LNCAP (cell line): ENCODE measurements around the gene SLC24A4.

ENCODE experiments used
- TF ChIP-seq, protein P1 (sequence below): fragments of 450-650 bp; IDR thresholded peaks from 2 replicates; pipeline ENCODE4 v1.5.1; 2017; ENCODE audit warnings: mild to moderate bottlenecking

SLC24A4 gene

GRCh38 chr14:92407410-92407809 lies 84.4 kb downstream of the SLC24A4 start:
- TF ChIP-seq, protein P1, sequence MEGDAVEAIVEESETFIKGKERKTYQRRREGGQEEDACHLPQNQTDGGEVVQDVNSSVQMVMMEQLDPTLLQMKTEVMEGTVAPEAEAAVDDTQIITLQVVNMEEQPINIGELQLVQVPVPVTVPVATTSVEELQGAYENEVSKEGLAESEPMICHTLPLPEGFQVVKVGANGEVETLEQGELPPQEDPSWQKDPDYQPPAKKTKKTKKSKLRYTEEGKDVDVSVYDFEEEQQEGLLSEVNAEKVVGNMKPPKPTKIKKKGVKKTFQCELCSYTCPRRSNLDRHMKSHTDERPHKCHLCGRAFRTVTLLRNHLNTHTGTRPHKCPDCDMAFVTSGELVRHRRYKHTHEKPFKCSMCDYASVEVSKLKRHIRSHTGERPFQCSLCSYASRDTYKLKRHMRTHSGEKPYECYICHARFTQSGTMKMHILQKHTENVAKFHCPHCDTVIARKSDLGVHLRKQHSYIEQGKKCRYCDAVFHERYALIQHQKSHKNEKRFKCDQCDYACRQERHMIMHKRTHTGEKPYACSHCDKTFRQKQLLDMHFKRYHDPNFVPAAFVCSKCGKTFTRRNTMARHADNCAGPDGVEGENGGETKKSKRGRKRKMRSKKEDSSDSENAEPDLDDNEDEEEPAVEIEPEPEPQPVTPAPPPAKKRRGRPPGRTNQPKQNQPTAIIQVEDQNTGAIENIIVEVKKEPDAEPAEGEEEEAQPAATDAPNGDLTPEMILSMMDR: no peak

DNA sequence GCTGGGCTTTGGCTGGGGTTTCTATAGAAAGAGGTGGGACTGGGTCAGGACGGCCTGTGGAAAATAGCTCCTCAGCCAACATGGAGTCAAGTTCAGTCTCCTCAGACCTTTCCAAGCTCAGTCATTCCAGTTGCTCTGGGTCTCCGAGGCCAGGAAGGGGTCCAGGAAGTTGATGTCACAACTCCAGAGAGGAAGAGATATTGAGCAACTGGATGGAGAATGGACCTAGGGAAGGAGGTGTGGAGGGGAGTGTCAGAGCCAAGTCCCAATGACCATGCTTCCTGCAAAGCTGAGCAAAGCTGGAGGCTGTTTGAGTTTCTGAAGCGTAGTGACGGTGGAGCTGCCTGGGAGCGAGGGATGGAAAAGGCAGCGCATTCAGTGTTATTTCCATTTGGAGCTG lies 86.1 kb downstream of the SLC24A4 start:
- TF ChIP-seq, protein P1: no peak

DNA sequence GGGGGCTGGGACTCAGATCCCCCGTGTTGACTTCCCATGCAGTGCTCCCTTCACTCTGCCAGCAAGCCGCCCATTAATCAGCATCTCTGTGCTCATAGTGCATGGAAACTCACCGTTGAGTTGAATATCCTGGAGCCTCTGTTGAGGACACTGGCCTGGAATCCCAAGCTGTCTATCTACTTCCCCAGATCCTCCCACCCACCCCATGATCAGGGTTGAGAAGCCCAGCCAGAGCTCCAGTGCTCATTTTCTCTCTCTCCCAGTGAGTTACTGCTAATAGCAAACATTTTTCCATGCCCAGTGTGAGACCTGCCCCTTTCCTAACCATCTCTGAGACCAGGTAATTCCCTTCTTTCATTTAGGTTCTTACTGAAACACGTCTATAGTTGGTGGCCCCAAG lies 88.2 kb downstream of the SLC24A4 start:
- TF ChIP-seq, protein P1: no peak

DNA sequence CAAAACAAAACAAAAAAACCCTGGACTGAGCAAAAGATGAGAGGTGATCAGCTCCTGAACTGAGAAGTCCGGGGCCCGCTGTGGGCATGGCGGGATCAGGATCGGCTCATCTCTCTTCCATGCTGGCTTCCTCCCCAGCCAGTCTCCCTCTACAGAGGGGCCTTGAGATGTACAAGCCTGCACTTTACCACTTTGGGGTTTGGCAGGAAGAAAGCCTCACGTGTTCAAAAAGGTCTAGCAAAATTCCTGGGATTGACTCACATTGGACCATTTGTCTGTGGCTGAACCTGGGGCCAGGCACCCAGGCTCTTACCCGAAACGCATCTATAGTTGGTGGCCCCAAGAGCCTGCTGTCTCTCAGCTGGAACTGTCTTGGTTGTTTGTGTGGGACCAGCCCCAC lies 89.0 kb downstream of the SLC24A4 start:
- TF ChIP-seq, protein P1: no peak

DNA sequence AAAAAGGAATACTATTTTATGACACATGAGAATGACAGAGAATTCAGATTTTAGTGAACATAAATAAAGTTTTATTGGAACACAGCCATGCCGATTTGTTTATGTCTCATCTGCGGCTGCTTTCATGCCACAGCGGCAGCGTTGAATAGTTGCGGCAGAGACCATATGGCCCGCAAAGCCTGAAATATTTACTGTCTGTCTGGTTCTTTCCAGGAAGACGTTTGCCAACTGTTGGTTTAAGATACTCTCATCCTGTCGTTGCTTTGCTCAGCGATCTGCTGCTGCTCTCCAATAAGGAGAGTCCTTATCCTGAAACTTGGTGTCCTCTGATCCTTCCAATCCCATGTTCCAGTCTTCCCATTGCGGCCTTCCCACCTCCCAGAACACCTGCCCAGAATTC lies 89.9 kb downstream of the SLC24A4 start:
- TF ChIP-seq, protein P1: no peak

GRCh38 chr14:92413379-92413778 lies 90.4 kb downstream of the SLC24A4 start:
- TF ChIP-seq, protein P1: no peak

DNA sequence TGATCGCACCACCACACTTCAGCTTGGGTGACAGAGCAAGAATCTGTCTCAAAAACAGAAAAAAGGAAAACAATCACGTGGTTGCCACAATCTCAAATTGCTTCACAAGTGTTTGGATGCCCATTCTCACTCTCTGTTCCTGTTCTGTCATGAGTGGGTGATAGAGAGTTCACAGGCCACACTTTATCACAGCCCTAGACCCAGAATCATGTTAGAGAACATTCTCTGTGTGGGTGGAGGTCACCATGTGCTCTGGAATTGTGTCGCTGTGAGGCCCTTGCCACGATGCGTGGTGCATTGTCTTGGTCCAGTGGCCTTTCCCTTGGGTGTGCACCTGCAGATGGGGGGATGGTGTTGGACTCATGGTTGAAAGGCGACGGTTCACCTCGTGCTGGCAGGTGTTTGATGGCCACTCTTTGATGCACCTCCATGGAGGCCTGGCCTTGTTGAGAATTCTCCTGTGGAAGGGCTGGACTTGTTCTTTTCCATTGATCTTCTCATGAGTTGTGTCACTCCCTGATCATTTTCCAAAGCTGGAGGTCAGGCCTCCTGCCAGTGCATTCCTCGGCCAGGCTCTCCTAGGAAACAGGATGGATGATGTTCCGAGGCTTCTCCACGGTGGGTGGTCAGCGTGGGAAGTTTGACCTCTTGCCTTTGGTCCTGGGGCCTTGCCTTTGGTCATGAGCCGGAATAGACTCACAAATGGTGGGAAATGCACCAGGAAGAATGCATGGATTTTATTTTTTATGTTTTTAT lies 91.9 kb downstream of the SLC24A4 start:
- TF ChIP-seq, protein P1: no peak

DNA sequence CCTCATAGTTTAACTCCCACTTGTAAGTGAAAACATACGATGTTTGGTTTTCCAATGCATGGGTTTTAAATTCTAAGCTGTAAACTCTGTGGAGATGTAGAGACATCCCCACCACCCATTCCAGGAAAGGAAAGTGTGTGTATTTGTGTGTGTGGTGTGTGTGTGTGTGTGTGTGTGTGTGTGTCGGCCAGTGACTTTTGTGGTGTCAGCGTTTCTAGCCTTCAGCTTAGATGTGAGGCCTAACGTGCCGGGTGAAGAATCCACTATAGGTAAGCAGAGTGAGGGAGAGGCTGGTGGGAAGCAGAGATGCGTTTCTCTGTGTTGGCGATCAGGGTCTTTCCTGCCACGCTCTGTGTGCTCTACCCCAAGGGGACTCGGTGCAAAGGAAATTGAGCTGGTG lies 93.0 kb downstream of the SLC24A4 start:
- TF ChIP-seq, protein P1: no peak
